Measurements from ENCODE around the gene OR52A1.
"Not testable (repeated sequence)": the region's sequence is repeated elsewhere in the genome, so short reads cannot be mapped to it uniquely, and the experiment has no call there.

The OR52A1 gene

GRCh38 chr11:5159806-5160205, 5.2 kb upstream of the OR52A1 start:
- H3K4me3 ChIP-seq (ENCODE audit: low read depth, low read length): no peak overlapping the region
- TF ChIP-seq CTCF (IDR thresholded peaks at IDR 0.05; ENCODE audit: control insufficient read depth, extremely low read depth, insufficient read depth): no peak
- DNase-seq (ENCODE audit: low read depth): no peak

DNA sequence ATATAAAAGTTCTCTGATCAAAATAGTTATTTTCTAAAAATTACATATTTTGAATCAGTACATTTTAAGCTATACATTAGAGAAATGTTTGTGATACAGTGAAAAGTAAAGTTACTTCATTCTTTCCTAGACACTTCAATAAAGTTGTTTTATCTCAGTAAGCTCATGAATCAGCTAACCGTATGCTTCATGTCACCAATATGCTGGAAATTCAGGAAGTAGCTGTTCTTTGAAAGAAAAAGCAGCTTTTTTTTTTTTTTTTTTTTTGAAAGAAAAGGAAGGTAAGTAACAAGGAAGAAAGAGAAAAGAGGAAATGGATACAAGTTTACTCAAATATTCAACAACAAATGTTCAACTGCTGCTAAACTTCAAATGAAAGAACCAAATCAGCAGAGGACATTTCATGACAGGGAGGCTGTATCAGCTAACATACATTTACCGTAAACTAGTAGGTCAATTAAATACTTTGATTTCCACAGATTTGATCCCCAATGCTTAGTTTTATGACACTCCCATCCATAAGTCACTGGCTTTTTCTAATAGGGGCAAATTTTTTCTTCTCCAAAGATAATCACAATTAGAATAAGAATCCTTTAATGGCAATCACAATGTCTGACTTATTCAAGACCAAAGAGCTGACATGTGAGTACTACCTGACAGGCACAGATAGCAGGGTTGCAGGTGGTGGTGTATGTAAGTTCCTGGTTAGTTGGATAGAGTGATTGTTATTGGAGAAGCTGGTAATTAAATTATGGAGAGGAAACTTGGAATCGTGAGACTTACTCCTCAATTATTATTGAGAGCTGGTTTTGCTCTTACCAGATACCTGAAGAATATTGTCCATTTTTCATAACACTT, 754 bp downstream of the OR52A1 start:
- DNase-seq (ENCODE audit: low read depth): no peak
- H3K4me3 ChIP-seq (ENCODE audit: low read depth, low read length): no peak overlapping the region
- TF ChIP-seq CTCF (IDR thresholded peaks at IDR 0.05; ENCODE audit: control insufficient read depth, extremely low read depth, insufficient read depth): no peak

DNA sequence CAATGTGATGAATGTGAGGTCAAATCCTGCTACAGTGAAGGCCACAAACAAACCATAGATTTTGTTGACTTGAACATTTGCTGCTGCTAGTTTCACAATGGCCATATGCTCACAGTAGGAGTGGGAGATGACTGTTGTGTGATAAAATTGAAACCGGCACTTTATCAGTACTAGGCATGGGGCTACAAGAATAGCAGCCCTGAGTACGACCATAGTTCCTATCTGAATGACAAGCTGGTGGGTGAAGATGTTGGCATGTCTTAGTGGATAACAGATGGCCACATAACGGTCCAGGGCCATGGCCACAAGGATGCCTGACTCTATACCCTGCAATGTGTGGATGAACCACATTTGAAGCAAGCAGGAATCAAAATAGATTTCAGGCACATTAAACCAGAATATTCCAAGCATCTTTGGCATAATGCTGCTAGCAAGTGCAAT, 2.8 kb downstream of the OR52A1 start:
- no peak overlapping the region for H3K4me3 ChIP-seq (ENCODE audit: low read depth, low read length)
- DNase-seq (ENCODE audit: low read depth): no peak
- TF ChIP-seq CTCF (IDR thresholded peaks at IDR 0.05; ENCODE audit: control insufficient read depth, extremely low read depth, insufficient read depth): no peak

DNA sequence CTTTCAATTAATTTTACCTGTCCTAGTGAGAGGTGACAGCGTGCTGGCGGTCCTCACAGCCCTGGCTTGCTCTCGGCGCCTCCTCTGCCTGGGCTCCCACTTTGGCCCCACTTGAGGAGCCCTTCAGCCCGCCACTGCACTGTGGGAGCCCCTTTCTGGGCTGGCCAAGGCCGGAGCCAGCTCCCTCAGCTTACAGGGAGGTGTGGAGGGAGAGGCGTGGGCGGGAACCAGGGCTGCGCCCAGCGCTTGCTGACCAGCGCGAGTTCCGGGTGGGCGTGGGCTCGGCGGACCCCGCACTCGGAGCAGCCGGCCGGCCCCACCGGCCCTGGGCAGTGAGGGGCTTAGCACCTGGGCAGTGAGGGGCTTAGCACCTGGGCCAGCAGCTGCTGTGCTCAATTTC, 10.4 kb downstream of the OR52A1 start:
- DNase-seq (ENCODE audit: low read depth); H3K4me3 ChIP-seq (ENCODE audit: low read depth, low read length): not testable (repeated sequence)

GRCh38 chr11:5137996-5138395, 16.6 kb downstream of the OR52A1 start, which contains the start of gene OR52A5:
OR52A5 (minus strand) TSS chr11:5138356; CDS start chr11:5132642, 5,714 bp downstream.
- no peak for TF ChIP-seq CTCF (IDR thresholded peaks at IDR 0.05; ENCODE audit: control insufficient read depth, extremely low read depth, insufficient read depth)
- H3K4me3 ChIP-seq (ENCODE audit: low read depth, low read length): no peak within 1 kb of the TSS
- DNase-seq (ENCODE audit: low read depth): no peak

DNA sequence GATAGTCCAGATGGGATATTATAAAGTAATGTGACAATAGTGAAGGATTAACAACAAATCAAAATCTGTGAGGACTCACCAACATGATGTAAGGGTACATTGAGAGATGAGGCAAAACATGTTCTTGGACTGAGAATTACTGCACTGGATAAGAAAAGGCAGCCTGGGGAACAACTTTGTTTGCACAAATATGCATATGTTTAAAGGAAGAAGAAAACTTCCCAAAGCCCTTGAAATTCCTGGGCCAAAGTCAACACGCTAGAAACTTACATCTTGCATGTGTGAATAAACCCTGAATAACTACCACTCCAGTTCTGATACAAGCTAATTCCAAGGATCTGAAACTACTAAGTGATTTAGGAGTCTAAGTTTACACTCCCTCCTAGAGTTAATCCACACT, 17.5 kb downstream of the OR52A1 start:
- no peak for DNase-seq (ENCODE audit: low read depth)
- TF ChIP-seq CTCF (IDR thresholded peaks at IDR 0.05; ENCODE audit: control insufficient read depth, extremely low read depth, insufficient read depth): no peak
- H3K4me3 ChIP-seq (ENCODE audit: low read depth, low read length): no peak overlapping the region

- H3K4me3 ChIP-seq (ENCODE audit: low read depth, low read length): no peak overlapping the region
- TF ChIP-seq CTCF (IDR thresholded peaks at IDR 0.05; ENCODE audit: control insufficient read depth, extremely low read depth, insufficient read depth): no peak
- peak; percentile 25 for DNase-seq (ENCODE audit: low read depth)
Observed at GRCh38 chr11:5136261-5136660, 18.3 kb downstream of the OR52A1 start.
